Measurements from ENCODE around the gene TMEM121B. TPM values are rescaled to one million over a fixed set of nuclear protein-coding genes. Genes with fewer than 3 reads are reported as not detected.
A peak's percentile ranks its signal among the peaks of the same experiment; 100 is the strongest.

Gene TMEM121B
- total RNA-seq, 2 donors from 2014 or later = 7.6 to 15.5 TPM

- Histone ChIP-seq H3K27me3 (replicated peaks; ENCODE audit: insufficient read depth) (no peaks in the 10 kb centered on the region), H3K36me3 (no peaks in the 10 kb centered on the region), H3K9me3 (no peaks in the 10 kb centered on the region), H3K4me3 (no peak overlapping the region), H3K4me1 (replicated peaks) (peaks cover 9% of the 10 kb centered on the region), H3K27ac (peak overlapping the region in 1 of 2 donors; percentile 9)
- intact Hi-C loops (cut with DNase I) = no loop called here
- no peak for DNase-seq (ENCODE audit: low spot score)
- 64% methylated on average over 13 of the region's 13 CpGs for whole genome bisulfite sequencing
- TF ChIP-seq POLR2AphosphoS5 (IDR thresholded peaks at IDR 0.05) = no peak
- no peak for TF ChIP-seq CTCF (IDR thresholded peaks at IDR 0.05)
- no peak for TF ChIP-seq POLR2A (IDR thresholded peaks at IDR 0.05)
Measured at GRCh38 chr22:17114173-17114897, 6.8 kb downstream of the TMEM121B start.

- no peak overlapping the region for H3K4me3 ChIP-seq
- peak overlapping the region in 1 of 2 donors; percentile 9 for H3K27ac ChIP-seq
- peaks cover 9% of the 10 kb centered on the region for H3K4me1 ChIP-seq (replicated peaks)
- 94% methylated on average over 6 of the region's 8 CpGs for WGBS
- H3K9me3 ChIP-seq = no peaks in the 10 kb centered on the region
- H3K27me3 ChIP-seq (replicated peaks; ENCODE audit: insufficient read depth) = no peaks in the 10 kb centered on the region
- TF ChIP-seq POLR2A (IDR thresholded peaks at IDR 0.05) = no peak
- no peak for TF ChIP-seq CTCF (IDR thresholded peaks at IDR 0.05)
- intact Hi-C loops (cut with DNase I) = no loop called here
- peaks cover 2 to 7% of the 10 kb centered on the region in 2 donors for H3K36me3 ChIP-seq
- DNase-seq (ENCODE audit: low spot score) = no peak
Measured at GRCh38 chr22:17113600-17113999, 7.6 kb downstream of the TMEM121B start.

GRCh38 chr22:17112491-17113042 lies 8.6 kb downstream of the TMEM121B start:
- peak; percentile 29 for DNase-seq (ENCODE audit: low spot score)
- WGBS = 43% methylated on average over 9 of the region's 9 CpGs
- Histone ChIP-seq H3K27me3 (replicated peaks; ENCODE audit: insufficient read depth) (no peaks in the 10 kb centered on the region), H3K9me3 (no peaks in the 10 kb centered on the region), H3K4me3 (no peak overlapping the region), H3K27ac (no peak overlapping the region), H3K36me3 (peaks cover 10 to 11% of the 10 kb centered on the region in 2 donors), H3K4me1 (replicated peaks) (peaks cover 6% of the 10 kb centered on the region)
- intact Hi-C loops (cut with DNase I) = no loop called here
- no peak for TF ChIP-seq POLR2A (IDR thresholded peaks at IDR 0.05)
- TF ChIP-seq POLR2AphosphoS5 (IDR thresholded peaks at IDR 0.05) = peak; percentile 33
- TF ChIP-seq CTCF (IDR thresholded peaks at IDR 0.05) = no peak

GRCh38 chr22:17110791-17111550 lies 10.2 kb downstream of the TMEM121B start:
- intact Hi-C loops (cut with DNase I) = no loop called here
- Histone ChIP-seq H3K27me3 (replicated peaks; ENCODE audit: insufficient read depth) (no peaks in the 10 kb centered on the region), H3K36me3 (peaks cover 10 to 13% of the 10 kb centered on the region in 2 donors), H3K4me1 (replicated peaks) (no peaks in the 10 kb centered on the region), H3K4me3 (no peak overlapping the region), H3K27ac (no peak overlapping the region), H3K9me3 (no peaks in the 10 kb centered on the region)
- WGBS = 79% methylated on average over 13 of the region's 13 CpGs
- DNase-seq (ENCODE audit: low spot score) = no peak
- TF ChIP-seq CTCF (IDR thresholded peaks at IDR 0.05) = no peak
- TF ChIP-seq POLR2AphosphoS5 (IDR thresholded peaks at IDR 0.05) = no peak
- TF ChIP-seq POLR2A (IDR thresholded peaks at IDR 0.05) = no peak

Measured in prostate gland (tissue), 2 donors.